Type B pancreatic cell (in vitro differentiated cells): ENCODE results near the gene GLIS1. TPM values are rescaled to one million over a fixed set of nuclear protein-coding genes. Genes with fewer than 3 reads are reported as not detected.

Experiments used
- DNase-seq: peaks from one replicate; pipeline ENCODE4 v3.0.0; 2021; ENCODE audit warnings: mixed read lengths; ENCODE audit not compliant: unreplicated experiment; ENCODE audit errors: extremely low spot score
- H3K27ac Mint-ChIP-seq: 2 replicates; pipeline ENCODE4 v1.8.0; 2021; ENCODE audit warnings: mild to moderate bottlenecking, mixed read lengths
- H3K27me3 Mint-ChIP-seq: 2 replicates; pipeline ENCODE4 v1.8.0; 2021; ENCODE audit warnings: mixed read lengths
- H3K36me3 Mint-ChIP-seq: 2 replicates; pipeline ENCODE4 v1.8.0; 2021; ENCODE audit warnings: mixed read lengths
- H3K4me1 Mint-ChIP-seq: one replicate; pipeline ENCODE4 v1.8.0; 2021; ENCODE audit warnings: mixed read lengths; ENCODE audit not compliant: unreplicated experiment
- H3K4me3 Mint-ChIP-seq: 2 replicates; pipeline ENCODE4 v1.8.0; 2021; ENCODE audit warnings: mild to moderate bottlenecking, mixed read lengths
- H3K9me3 Mint-ChIP-seq: 2 replicates; pipeline ENCODE4 v1.8.0; 2021; ENCODE audit warnings: mixed read lengths
- CTCF ChIP-seq: fragments of 200-600 bp; sonication (generic); conservative IDR thresholded peaks from 2 replicates; pipeline ENCODE4 v1.5.0; 2021; ENCODE audit warnings: antibody characterized with exemption, mild to moderate bottlenecking
- total RNA-seq: library from RNA; stranded (reverse); gene quantifications from 2 replicates; pipeline ENCODE4 v1.2.1, GENCODE V29; 2021; ENCODE audit warnings: low replicate concordance

The GLIS1 gene
- total RNA-seq, 1 donor from 2014 or later, result 2.1 TPM

- Mint-ChIP-seq H3K4me3 (no peak overlapping the region), H3K27ac (no peak overlapping the region), H3K4me1 (peaks cover 4% of the 10 kb centered on the region), H3K9me3 (peaks cover 12% of the 10 kb centered on the region), H3K27me3 (no peaks in the 10 kb centered on the region), H3K36me3 (no peaks in the 10 kb centered on the region)
- DNase-seq, result no peak
- TF ChIP-seq CTCF, result no peak
These were observed 130.9 kb downstream of the GLIS1 start for GRCh38 chr1:53608071-53608470.

- Mint-ChIP-seq H3K4me3 (no peak overlapping the region), H3K27me3 (no peaks in the 10 kb centered on the region), H3K4me1 (peaks cover 4% of the 10 kb centered on the region), H3K9me3 (peaks cover 8% of the 10 kb centered on the region), H3K27ac (no peak overlapping the region), H3K36me3 (no peaks in the 10 kb centered on the region)
- no peak for TF ChIP-seq CTCF
- no peak for DNase-seq
These were observed 132.3 kb downstream of the GLIS1 start for GRCh38 chr1:53606651-53607051.

GRCh38 chr1:53606197-53606596 lies 132.8 kb downstream of the GLIS1 start:
- TF ChIP-seq CTCF, result no peak
- Mint-ChIP-seq H3K9me3 (peaks cover 4% of the 10 kb centered on the region), H3K36me3 (no peaks in the 10 kb centered on the region), H3K4me1 (peaks cover 4% of the 10 kb centered on the region), H3K4me3 (no peak overlapping the region), H3K27ac (no peak overlapping the region), H3K27me3 (no peaks in the 10 kb centered on the region)
- no peak for DNase-seq

GRCh38 chr1:53605181-53605580 lies 133.8 kb downstream of the GLIS1 start:
- Mint-ChIP-seq H3K27me3 (peaks cover 4% of the 10 kb centered on the region), H3K4me3 (no peak overlapping the region), H3K9me3 (no peaks in the 10 kb centered on the region), H3K27ac (no peak overlapping the region), H3K4me1 (peaks cover 4% of the 10 kb centered on the region), H3K36me3 (no peaks in the 10 kb centered on the region)
- TF ChIP-seq CTCF, result no peak
- DNase-seq, result no peak

GRCh38 chr1:53604291-53604919 lies 134.6 kb downstream of the GLIS1 start:
- DNase-seq, result no peak
- TF ChIP-seq CTCF, result no peak
- no peak overlapping the region for H3K4me3 Mint-ChIP-seq
- no peaks in the 10 kb centered on the region for H3K36me3 Mint-ChIP-seq
- peaks cover 4% of the 10 kb centered on the region for H3K4me1 Mint-ChIP-seq
- no peaks in the 10 kb centered on the region for H3K9me3 Mint-ChIP-seq
- peaks cover 4% of the 10 kb centered on the region for H3K27me3 Mint-ChIP-seq
- no peak overlapping the region for H3K27ac Mint-ChIP-seq

GRCh38 chr1:53603431-53603830 lies 135.5 kb downstream of the GLIS1 start:
- Mint-ChIP-seq H3K27ac (no peak overlapping the region), H3K36me3 (no peaks in the 10 kb centered on the region), H3K4me3 (no peak overlapping the region), H3K9me3 (no peaks in the 10 kb centered on the region), H3K27me3 (peaks cover 4% of the 10 kb centered on the region), H3K4me1 (peaks cover 4% of the 10 kb centered on the region)
- DNase-seq, result no peak
- TF ChIP-seq CTCF, result no peak
